Measurements from ENCODE around the gene AZIN2. TPM values are rescaled to one million over a fixed set of nuclear protein-coding genes. Genes with fewer than 3 reads are reported as not detected.
"Not testable (repeated sequence)": the region's sequence is repeated elsewhere in the genome, so short reads cannot be mapped to it uniquely, and the experiment has no call there.

Gene AZIN2
- total RNA-seq, 2 experiments from 2014 or later = 3.9 to 4.5 TPM

- no peak overlapping the region for H3K4me3 Mint-ChIP-seq
- no peaks in the 10 kb centered on the region for H3K27me3 Mint-ChIP-seq
- no peak overlapping the region for H3K27ac Mint-ChIP-seq
- peak; percentile 4 for DNase-seq
- peaks cover 19% of the 10 kb centered on the region for H3K4me1 Mint-ChIP-seq
- CTCF ChIA-PET = no interaction called here
- POLR2A ChIA-PET = interaction anchor here (1.3 kb wide), 1 partner anchor 10 kb away, joined by 3 read pairs; no protein-coding TSS in a partner anchor
- peaks cover 24% of the 10 kb centered on the region for H3K36me3 Mint-ChIP-seq (ENCODE audit: low read depth)
- H3K9me3 Mint-ChIP-seq = no peaks in the 10 kb centered on the region
Measured at GRCh38 chr1:33123266-33123665, 42.3 kb downstream of the AZIN2 start.

- H3K27me3 Mint-ChIP-seq, H3K27ac Mint-ChIP-seq, POLR2A ChIA-PET, H3K4me3 Mint-ChIP-seq, H3K9me3 Mint-ChIP-seq: not testable (repeated sequence)
- DNase-seq = peak; percentile 8
- peaks cover 28% of the 10 kb centered on the region for H3K36me3 Mint-ChIP-seq (ENCODE audit: low read depth)
- H3K4me1 Mint-ChIP-seq = peaks cover 33% of the 10 kb centered on the region
- CTCF ChIA-PET = interaction anchor here (4.4 kb wide), 1 partner anchor 29 kb away, joined by 94 read pairs; no protein-coding TSS in a partner anchor
Measured at GRCh38 chr1:33124647-33125046, 43.7 kb downstream of the AZIN2 start.

- Mint-ChIP-seq H3K27me3 (no peaks in the 10 kb centered on the region), H3K9me3 (no peaks in the 10 kb centered on the region), H3K36me3 (ENCODE audit: low read depth) (peaks cover 31% of the 10 kb centered on the region), H3K4me3 (peak overlapping the region; percentile 93), H3K27ac (peak overlapping the region; percentile 95), H3K4me1 (peaks cover 46% of the 10 kb centered on the region)
- ChIA-PET CTCF (interaction anchor here (0.6 to 4.4 kb wide), 42 partner anchors 10 to 1967 kb away, joined by 3 to 94 read pairs (median 6); partner anchors contain the start of genes AZIN2, RNF19B, TRIM62 and ZSCAN20), POLR2A (interaction anchor here (0.7 to 3.0 kb wide), 36 partner anchors 8 to 476 kb away, joined by 3 to 58 read pairs (median 5); partner anchors contain the start of genes AZIN2, RBBP4, RNF19B and TRIM62)
- peak; percentile 14 for DNase-seq
Measured at GRCh38 chr1:33126411-33127000, 45.6 kb downstream of the AZIN2 start.

GRCh38 chr1:33127001-33127823 is 46.3 kb downstream of the AZIN2 start:
- Mint-ChIP-seq H3K9me3 (no peaks in the 10 kb centered on the region), H3K4me1 (peaks cover 52% of the 10 kb centered on the region), H3K36me3 (ENCODE audit: low read depth) (peaks cover 31% of the 10 kb centered on the region), H3K27me3 (no peaks in the 10 kb centered on the region), H3K27ac (peak overlapping the region; percentile 95), H3K4me3 (peak overlapping the region; percentile 93)
- peak; percentile 99 for DNase-seq
- CTCF ChIA-PET = interaction anchor here (0.6 to 4.4 kb wide), 45 partner anchors 8 to 1967 kb away, joined by 3 to 94 read pairs (median 5); partner anchors contain the start of genes AZIN2, RNF19B, TRIM62 and ZSCAN20
- POLR2A ChIA-PET = interaction anchor here (0.7 to 3.0 kb wide), 38 partner anchors 8 to 476 kb away, joined by 3 to 58 read pairs (median 5); partner anchors contain the start of genes AZIN2, RBBP4, RNF19B and TRIM62

GRCh38 chr1:33128781-33129180 is 47.8 kb downstream of the AZIN2 start:
- Mint-ChIP-seq H3K36me3 (ENCODE audit: low read depth) (peaks cover 31% of the 10 kb centered on the region), H3K27ac (peak overlapping the region; percentile 95), H3K9me3 (no peaks in the 10 kb centered on the region), H3K4me1 (peaks cover 56% of the 10 kb centered on the region), H3K4me3 (peak overlapping the region; percentile 93), H3K27me3 (no peaks in the 10 kb centered on the region)
- ChIA-PET POLR2A (interaction anchor here (2.4 to 3.0 kb wide), 2 partner anchors 29 to 53 kb away, joined by 10 to 58 read pairs; partner anchors contain the start of gene TRIM62), CTCF (interaction anchor here (4.4 kb wide), 1 partner anchor 33 kb away, joined by 94 read pairs; no protein-coding TSS in a partner anchor)
- DNase-seq = peak; percentile 15

GRCh38 chr1:33130297-33130696 is 49.3 kb downstream of the AZIN2 start:
- no peaks in the 10 kb centered on the region for H3K9me3 Mint-ChIP-seq
- H3K4me1 Mint-ChIP-seq = peaks cover 54% of the 10 kb centered on the region
- H3K36me3 Mint-ChIP-seq (ENCODE audit: low read depth) = peaks cover 21% of the 10 kb centered on the region
- POLR2A ChIA-PET = interaction anchor here (0.9 to 2.4 kb wide), 2 partner anchors 10 to 51 kb away, joined by 3 to 10 read pairs; partner anchors contain the start of gene TRIM62
- no peaks in the 10 kb centered on the region for H3K27me3 Mint-ChIP-seq
- peak; percentile 35 for DNase-seq
- peak overlapping the region; percentile 38 for H3K27ac Mint-ChIP-seq
- H3K4me3 Mint-ChIP-seq = no peak overlapping the region
- CTCF ChIA-PET = interaction anchor here (0.6 to 1.0 kb wide), 2 partner anchors 34 to 1023 kb away, joined by 4 to 5 read pairs; partner anchors contain the start of gene KPNA6

- no peak overlapping the region for H3K27ac Mint-ChIP-seq
- peaks cover 12% of the 10 kb centered on the region for H3K36me3 Mint-ChIP-seq (ENCODE audit: low read depth)
- H3K9me3 Mint-ChIP-seq = no peaks in the 10 kb centered on the region
- DNase-seq = no peak
- POLR2A ChIA-PET = interaction anchor here (0.9 kb wide), 1 partner anchor 9 kb away, joined by 3 read pairs; no protein-coding TSS in a partner anchor
- H3K4me3 Mint-ChIP-seq = no peak overlapping the region
- H3K4me1 Mint-ChIP-seq = peaks cover 47% of the 10 kb centered on the region
- H3K27me3 Mint-ChIP-seq = no peaks in the 10 kb centered on the region
- CTCF ChIA-PET = no interaction called here
Measured at GRCh38 chr1:33131191-33131590, 50.2 kb downstream of the AZIN2 start.

- Mint-ChIP-seq H3K4me3 (no peak overlapping the region), H3K9me3 (no peaks in the 10 kb centered on the region), H3K27me3 (no peaks in the 10 kb centered on the region), H3K36me3 (ENCODE audit: low read depth) (peaks cover 7% of the 10 kb centered on the region), H3K4me1 (peaks cover 43% of the 10 kb centered on the region), H3K27ac (no peak overlapping the region)
- DNase-seq = no peak
- ChIA-PET POLR2A (interaction anchor here (0.9 kb wide), 1 partner anchor 48 kb away, joined by 3 read pairs; no protein-coding TSS in a partner anchor), CTCF (no interaction called here)
Measured at GRCh38 chr1:33132549-33132948, 51.6 kb downstream of the AZIN2 start.

- ChIA-PET CTCF (interaction anchor here (1.6 kb wide), 1 partner anchor 14 kb away, joined by 4 read pairs; no protein-coding TSS in a partner anchor), POLR2A (no interaction called here)
- Mint-ChIP-seq H3K4me1 (peaks cover 37% of the 10 kb centered on the region), H3K36me3 (ENCODE audit: low read depth) (peaks cover 6% of the 10 kb centered on the region), H3K9me3 (no peaks in the 10 kb centered on the region), H3K27me3 (no peaks in the 10 kb centered on the region), H3K27ac (no peak overlapping the region), H3K4me3 (no peak overlapping the region)
- DNase-seq = no peak
Measured at GRCh38 chr1:33133478-33134105, 52.6 kb downstream of the AZIN2 start.

GRCh38 chr1:33136041-33136440 is 55.1 kb downstream of the AZIN2 start:
- H3K27ac Mint-ChIP-seq; H3K4me3 Mint-ChIP-seq; H3K27me3 Mint-ChIP-seq; H3K36me3 Mint-ChIP-seq (ENCODE audit: low read depth); DNase-seq; H3K9me3 Mint-ChIP-seq: not testable (repeated sequence)
- H3K4me1 Mint-ChIP-seq = peaks cover 22% of the 10 kb centered on the region
- ChIA-PET CTCF (interaction anchor here (0.7 to 3.8 kb wide), 3 partner anchors 9 to 1472 kb away, joined by 3 to 15 read pairs (median 4); no protein-coding TSS in a partner anchor), POLR2A (interaction anchor here (3.8 kb wide), 1 partner anchor 9 kb away, joined by 18 read pairs; no protein-coding TSS in a partner anchor)

GRCh38 chr1:33137800-33138199 is 56.8 kb downstream of the AZIN2 start:
- POLR2A ChIA-PET = interaction anchor here (3.8 kb wide), 1 partner anchor 11 kb away, joined by 18 read pairs; no protein-coding TSS in a partner anchor
- H3K9me3 Mint-ChIP-seq = no peaks in the 10 kb centered on the region
- H3K27me3 Mint-ChIP-seq = no peaks in the 10 kb centered on the region
- H3K36me3 Mint-ChIP-seq (ENCODE audit: low read depth) = no peaks in the 10 kb centered on the region
- CTCF ChIA-PET = interaction anchor here (0.8 to 3.8 kb wide), 7 partner anchors 9 to 158 kb away, joined by 3 to 15 read pairs (median 3); no protein-coding TSS in a partner anchor
- peak; percentile 32 for DNase-seq
- H3K4me3 Mint-ChIP-seq = no peak overlapping the region
- H3K4me1 Mint-ChIP-seq = peaks cover 13% of the 10 kb centered on the region
- H3K27ac Mint-ChIP-seq = no peak overlapping the region
